HG02588 (cell line): ENCODE measurements around the gene IDUA.
"Not testable (repeated sequence)": the region's sequence is repeated elsewhere in the genome, so short reads cannot be mapped to it uniquely, and the experiment has no call there.

Experiments used
- ATAC-seq: cut with Tn5 transposase; IDR thresholded peaks from one replicate; pipeline ENCODE4 v1.9.1; 2021; ENCODE audit warnings: mild to moderate bottlenecking, moderate library complexity; ENCODE audit not compliant: unreplicated experiment

Gene IDUA

DNA sequence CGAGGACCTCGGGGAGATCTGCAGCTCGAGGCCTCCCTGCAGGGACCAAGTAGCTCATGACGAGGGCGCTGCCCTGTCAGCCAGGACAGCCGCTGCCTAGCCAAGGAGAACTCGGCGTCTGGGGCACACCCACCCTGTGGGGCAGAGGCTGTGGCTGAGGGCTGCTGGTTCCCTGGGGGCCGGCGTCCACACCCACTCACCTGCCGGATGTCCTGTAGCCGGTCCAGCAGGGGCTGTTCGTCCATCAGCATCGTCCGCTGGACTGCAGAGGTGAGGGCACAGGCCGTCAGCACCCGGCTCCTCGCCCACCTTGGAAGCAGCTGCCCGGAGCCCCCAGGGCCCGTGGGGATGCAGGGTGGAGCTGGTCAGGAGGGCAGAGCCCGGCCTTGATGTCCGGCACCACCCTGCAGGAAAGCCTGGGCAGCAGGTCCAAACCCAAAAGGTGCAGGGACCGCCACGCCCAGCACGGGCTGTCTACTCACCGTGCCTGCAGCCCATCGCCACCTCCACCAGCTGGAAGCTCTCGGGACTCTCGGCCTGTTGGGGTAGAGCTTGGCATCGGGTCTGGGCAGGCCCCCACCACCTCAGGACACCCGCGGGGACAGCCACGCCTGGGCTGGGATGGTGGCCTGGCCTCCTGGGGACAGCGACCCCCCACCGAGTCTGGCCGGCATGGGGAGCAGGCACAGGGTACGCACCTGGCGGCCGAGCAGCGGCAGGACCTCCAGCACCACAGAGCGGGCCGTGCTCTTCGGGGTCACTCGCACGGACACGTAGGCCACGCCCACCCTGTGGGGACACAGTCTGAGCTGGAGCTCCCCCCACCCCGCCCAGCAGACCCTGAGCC, 20.4 kb upstream of the IDUA start:
- no peak for ATAC-seq

DNA sequence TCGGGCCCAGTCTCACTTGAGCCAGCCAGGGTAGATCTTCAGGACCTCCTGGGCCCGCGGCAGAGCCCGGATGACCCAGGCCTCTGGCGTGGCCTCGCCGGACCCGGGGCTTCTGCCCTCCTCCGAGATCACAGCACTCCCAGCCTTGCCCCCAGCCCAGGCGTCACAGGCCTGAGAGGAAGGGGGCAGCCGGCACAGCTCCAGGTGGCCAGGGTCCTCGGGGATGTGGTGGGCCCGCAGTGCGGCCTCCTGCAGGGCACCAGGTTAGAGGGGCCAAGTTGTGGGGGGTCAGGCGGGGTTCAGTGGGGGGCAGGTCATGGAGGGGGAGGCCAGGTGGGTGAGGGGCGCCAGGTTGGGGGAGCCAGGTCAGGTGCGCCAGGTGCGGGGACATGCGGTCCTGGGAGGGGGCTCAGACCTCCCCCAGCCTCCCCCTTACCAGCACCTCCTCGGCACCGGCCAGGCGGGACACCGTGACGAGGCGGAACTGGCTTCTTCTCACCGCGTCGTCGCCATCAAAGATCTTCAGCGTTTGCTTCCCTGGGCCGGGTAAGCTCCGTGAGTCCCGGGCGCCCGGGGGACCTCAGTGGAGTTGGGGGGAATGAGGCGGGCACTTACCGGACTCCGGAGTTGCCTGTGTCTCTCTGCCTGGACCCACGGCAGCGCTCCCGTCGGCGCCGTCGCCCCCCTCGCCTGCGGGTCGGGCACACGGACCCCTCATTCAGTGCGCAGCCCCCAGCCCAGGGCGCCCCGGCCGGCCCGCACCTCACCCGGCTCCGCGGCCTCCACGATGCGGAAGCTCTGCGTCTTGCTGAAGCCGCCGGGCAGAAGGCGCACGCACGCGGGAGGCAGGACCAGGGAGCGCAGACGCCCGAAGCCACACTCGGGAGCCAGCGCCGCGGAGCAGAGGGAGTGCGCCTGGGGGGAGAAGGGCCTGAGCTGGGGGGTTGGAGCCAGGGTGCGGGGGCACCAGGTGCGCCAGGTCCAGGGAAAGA, 19.4 kb upstream of the IDUA start:
- no peak for ATAC-seq

DNA sequence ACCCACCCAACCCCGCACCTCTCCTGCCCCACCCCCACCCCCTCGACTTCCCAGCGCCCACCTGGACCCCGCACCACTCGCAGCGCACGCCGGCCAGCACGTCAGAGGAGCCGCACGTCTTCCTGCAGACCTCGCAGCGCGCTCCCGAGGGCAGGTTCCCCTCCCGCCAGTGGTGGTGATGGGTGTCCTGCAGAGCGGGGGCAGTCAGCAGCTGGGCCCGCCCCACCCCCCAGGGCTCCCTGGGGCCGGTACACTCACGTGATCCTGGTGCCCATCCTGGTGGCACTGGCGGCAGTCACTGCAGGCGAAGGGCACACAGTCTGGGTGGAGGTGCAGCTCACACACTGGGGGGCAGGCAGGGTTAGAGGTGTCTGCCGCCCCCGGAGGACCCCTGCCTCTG, 18.6 kb upstream of the IDUA start:
- ATAC-seq = no peak

DNA sequence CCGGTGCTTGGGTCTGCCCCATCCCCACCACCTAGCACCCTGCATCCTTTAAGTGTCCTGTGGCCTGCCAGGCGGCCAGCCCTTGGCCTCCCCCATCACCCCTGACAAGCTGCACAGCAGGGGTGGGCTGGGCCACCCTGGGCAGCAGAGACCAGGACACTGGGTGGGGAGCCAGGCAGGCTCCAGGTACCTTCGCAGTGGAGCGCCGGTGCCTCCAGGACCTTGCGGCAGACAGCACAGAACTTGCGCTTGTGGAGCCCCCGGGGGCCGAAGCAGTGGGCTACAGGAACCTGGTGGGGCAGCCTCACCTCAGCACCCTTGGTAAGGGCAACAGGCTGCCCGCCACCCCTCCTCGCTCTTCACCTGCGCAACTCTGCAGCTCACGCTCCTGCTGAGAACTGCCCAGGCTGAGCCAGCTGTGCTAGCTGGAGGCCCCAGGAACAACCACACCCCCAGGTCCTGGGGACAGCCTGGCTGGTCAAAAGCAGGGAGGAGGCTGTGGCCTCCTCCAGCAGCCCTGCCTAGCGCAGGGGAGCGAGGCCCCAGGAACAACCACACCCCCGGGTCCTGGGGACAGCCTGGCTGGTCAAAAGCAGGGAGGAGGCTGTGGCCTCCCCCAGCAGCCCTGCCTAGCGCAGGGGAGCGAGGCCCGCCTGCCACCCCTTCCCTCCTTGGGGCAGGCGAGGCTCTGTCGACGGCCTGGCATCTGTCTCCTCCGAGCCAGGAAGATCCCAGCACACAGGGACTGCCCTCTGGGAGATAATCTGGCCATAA, 18.0 kb upstream of the IDUA start:
- no peak for ATAC-seq

DNA sequence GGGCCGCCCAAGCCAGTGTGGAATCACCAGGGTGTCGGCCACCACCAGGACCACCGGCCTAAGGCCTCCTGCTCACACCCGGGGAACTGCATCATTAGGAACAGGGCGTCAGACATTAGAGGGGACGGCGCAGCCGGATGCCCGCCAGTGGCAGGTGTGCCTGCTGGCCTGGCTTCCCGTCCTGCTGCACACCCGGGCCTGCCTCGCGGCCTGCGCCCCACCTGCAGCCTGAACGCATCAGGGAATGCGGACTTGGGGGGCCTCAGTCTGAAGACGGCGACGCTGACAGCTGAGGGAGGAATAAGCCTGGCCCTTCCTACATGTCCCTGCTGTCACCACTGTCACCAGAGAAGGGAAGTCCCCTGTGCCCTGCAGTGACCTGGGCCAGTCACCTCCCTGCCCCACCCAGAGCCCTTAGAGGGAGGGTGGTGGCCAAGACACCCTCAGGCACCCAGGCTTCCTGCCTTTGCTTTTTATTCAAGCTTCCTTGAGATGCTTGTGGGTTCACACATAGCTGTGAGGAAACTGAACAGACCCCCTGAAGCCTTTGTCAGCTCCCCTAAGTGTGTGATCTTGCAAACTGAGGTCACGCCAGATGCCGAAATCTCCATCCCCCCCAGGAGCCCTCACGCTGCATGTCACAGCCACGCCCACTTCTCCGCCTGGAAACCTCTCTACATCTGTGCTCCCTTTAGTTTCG, 16.6 kb upstream of the IDUA start:
- no peak for ATAC-seq

DNA sequence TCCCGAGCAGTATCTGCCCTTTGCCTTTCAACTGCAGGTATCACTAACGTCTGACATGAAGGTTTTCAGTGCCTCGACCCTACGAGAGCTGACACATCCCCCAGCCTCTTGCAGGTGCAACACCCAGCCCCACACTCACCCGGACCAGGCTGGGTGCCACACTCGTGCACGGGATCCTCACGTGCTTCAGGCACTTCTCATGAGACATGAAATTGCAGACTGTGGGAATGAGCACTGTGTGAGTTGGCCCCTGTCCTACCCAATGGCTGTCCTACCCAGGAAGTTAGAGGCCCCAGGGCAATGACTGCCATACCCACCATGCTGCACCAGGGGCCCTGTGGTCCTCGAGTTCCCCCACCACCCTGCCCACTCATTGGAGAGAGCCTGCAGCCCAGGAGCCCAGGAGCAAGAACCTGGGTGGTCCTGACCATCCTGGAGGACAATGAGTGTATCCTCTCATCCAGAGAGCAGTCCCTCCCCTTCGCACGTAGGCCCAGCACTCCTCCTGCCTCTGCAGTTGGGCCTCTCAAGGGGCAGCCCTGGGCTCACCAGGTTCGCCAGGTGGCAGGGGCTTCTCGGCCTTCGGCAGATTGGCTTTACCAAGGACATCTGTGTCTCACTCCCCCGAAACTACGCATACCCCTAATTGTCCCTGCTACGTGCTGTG, 15.9 kb upstream of the IDUA start:
- no peak for ATAC-seq

DNA sequence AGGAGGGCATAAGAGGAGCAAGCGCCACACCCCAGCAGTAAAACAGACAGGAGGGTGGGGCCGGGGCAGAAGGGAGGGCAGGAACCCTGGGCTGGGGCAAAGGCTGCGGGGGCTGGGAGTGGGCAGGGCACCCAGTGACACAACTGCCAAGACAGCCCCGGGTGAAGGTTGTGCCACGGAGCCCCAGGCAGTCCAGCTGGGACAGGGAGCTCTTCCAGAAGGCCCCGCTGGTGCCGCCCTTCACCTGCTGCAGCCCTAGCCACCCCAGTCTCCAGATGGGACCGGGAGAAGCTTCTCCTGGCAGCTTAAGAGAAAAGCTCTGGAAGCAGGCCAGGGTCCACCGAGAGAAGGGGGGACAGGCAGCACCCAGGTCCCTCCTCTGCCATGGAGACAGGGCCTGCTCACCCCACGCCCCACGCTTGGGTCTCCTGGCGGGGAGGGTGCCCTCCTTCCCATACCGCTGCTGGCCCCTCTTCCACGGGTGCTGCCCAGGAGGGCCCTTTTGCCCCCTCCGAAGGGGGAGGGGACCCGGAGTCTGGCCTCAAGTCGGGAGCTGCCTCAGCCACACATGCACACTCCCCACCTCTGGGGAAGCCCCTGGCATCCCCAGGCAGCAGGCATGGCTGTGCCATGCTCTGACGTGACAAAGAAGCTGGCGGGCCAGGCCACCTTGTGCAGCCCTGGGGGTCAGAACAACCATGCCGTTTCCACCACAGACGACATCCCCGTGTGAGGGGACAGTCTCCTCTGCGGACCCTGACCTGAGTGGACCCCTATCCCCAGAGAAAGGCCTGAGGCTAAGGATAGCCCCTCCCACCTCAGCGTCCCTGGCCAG, 15.0 kb upstream of the IDUA start:
- no peak for ATAC-seq

DNA sequence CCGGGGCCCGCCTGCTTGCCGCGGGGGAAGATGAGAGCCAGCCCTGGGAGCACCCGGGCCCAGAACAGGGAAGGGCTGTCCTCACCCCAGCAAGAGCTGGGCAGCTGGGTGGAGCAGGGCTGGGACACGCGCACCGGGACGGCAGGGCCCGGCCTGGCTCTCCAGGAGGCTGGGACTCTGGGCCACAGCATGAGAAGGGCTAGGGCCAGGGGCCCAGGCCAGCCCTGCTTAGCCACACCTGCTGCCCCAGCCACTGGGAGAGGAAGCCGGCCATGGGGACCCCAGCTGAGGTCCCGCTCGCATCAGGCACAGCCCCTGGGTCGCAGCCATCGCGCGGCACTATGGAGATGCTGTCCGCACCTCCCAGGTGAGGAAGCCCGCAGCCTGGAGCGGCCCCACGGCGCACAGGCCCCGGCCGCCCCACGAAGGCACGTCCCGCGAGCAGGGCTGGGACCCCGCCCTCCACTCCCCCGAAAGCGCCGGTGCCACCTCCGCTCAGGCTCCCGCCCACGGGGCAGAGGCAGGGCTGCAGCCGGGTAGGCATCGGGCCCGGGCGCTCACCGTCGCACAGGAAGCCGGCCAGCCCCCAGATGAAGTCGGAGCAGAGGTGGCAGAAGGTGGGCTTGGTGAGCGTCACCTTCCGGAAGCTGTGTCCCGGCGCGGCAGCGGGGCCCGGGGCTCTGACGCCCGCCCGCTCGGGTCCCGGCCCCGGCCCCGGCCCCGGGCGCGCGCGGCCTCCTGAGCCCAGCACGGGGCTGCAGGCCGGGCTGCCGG, 14.0 kb upstream of the IDUA start:
- ATAC-seq = peak; percentile 42

DNA sequence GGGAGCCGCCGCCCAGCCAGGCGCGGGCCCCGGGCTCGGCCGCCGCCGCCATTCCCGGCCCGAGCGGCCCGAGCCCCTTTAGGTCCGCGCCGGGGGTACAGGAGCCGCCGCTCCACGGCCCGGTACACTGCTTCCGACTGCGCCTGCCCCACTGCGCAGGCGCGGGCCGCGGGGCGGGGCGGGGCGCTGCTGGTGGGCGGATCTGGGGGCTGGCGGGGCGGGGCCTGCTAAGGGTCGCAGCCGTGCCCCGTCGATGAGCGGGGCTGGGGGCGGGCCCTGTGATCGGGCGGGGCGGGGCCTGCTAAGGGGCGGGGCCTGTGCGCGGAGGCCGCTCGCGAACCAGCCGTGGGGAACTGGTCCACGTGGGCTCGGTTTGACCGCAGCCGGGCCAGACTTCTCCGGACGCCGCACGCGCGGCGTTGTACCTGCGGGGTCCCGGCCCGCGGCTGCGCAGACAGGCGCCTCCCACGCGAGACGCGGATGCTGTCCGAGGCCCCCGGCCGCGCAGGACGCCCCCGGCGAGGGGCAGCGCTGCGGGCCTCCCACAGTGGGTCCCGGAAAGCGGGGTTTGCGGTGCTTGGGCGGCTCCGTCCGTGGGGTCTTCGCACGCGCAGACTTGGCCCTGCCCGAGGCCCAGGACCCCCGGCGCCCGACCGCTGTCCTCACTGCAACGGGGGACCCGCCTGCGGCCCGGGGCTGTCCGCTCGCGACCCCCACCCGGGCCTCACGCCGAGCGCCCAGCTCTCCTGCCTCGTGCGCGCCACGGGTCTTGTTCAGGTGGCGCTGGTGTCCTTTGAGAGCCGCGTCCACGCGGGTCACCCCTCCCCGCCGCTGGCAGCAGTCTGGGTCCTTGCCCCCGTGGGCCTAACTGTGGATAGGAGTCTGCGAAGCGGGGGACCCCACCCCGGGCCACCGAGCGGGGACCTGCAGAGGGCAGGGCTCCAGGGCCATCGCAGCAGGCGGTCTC, 13.1 kb upstream of the IDUA start, which contains the start of gene DGKQ:
DGKQ (minus strand) TSS at position 139 of the 967 bp plus-strand sequence; CDS start at position 52, 87 bp downstream.
- peak; percentile 62 for ATAC-seq

DNA sequence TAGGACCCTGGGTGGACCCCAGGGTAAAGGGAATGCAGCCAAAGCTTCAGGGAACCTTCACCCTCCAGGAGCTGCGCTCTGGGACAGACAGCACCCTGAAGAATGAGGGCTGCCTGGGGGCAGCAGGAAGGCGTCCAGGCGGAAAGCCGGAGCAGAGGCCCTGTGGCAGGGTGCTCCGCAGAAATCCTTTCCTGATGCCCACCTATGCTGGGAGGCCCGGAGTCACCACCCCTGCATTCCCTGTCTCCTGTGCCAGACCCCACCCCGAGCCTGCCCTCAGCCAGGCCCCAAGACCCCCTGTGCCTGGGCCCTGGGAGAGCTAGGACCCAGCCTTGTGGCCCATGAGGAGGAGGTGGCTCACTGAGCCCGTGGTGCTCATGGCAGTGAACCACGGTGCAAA, 12.2 kb upstream of the IDUA start:
- ATAC-seq = no peak

DNA sequence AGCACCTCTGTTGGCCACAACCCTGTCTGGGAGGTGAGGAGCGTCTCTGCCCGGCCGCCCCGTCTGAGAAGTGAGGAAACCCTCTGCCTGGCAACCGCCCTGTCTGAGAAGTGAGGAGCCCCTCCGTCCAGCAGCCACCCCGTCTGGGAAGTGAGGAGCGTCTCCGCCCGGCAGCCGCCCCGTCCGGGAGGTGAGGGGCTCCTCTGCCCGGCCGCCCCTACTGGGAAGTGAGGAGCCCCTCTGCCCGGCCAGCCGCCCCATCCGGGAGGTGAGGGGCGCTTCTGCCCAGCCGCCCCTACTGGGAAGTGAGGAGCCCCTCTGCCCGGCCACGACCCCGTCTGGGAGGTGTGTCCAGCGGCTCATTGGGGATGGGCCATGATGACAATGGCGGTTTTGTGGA, 10.8 kb upstream of the IDUA start:
- ATAC-seq = not testable (repeated sequence)

DNA sequence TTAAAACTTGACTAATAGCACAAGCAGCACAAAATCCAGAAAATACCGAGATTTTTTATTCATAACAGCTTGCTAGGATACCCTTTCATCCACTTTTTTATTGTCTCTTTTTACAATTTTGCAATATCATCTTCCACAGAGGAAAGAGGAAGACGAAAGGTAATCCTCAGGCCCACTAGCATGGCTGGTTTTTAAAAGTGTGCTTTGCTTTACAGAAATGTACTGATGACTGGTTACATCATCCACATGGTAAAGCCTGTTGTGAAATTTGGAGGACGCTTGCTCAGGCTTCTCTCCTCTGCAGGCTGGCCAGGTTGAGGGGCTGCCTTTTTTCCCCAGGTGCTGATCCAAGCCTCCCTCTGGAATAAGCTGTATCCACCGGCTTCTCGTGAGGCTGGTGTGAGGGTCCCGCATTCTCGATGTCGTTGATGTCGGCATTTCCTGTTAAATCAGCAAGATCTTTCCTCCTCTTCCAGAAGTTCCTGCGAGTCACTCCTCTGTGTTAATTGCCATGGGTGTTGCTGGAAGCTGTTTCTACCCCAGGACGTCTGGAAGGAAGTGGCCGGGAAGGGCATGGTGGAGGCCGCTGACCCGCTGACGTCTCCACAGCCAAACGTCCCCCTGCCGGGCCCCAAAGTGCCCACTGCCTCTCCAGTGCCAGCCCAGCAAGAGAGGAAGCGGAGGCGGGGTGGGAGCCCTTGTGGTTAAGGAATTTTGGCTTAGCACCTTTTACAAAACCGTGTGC, 7.7 kb upstream of the IDUA start:
- ATAC-seq = no peak

DNA sequence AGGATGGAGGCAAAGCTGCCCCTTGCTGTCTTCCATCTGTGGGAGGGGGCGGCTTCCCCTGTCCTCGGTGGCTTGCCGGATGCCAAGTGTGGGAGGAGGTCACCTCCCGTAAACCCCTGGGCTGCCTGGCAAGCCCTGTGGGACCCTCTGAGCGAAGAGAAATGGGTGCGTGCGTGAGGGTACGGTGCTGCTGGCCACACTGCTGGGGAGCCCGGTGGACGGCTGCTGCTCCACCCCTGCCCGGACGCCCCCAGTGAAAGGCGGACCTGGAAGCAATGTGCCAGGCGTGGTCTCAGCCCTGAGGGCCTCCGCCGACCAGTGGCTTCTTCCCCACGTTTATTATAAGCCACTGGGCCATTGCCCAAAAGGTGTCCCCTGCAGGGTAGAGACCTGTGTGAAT, 4.6 kb upstream of the IDUA start:
- ATAC-seq = no peak

DNA sequence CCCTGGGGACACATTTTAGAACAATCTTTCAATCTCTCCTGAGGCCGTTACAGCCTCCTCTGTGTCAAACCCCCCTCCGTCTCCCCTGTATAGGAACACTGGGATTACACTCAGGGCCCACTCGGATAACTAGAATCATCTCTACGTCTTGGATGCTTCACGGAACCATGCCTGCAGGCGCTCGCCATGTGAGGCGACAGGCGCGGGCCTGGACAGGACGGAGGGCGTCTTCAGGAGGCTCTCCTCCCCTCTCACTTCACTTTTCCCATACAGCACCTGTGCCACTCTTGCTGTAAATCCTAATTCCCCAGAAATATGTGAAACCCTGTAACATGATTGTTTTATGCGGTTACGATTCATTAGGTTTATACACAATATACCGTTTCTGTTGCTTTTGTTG, 4.0 kb upstream of the IDUA start:
- ATAC-seq = no peak

DNA sequence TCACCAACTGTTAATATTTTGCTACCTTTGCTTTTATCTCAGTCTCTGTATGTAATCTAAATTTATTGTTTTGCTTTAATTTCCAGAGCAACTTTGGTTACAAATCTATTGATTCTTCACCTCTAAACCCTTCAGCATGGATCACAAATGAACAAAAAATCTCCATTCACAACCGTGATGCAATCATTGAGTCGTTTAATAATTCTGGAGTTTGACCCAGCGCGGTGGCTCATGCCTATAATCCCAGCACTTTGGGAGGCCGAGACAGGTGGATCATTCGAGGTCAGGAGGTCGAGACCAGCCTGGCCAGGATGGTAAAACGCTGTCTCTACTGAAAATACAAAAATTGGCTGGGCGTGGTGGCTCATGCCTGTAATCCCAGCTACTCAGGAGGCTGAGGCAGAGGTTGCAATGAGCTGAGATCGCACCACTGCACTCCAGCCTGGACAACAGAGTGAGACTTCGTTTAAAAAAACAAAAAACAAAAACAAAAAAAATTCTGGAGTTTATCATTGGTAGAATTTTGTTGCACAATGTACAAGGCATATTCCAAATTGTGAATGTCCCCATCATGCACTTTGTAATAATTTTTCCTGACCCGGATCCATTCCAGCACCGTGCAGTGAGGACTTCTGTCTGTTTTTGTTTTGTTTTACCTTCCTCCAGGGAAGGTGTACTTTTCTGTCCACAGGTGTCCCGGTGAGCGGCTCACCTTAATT, 2.3 kb upstream of the IDUA start:
- no peak for ATAC-seq
